GM12891 (cell line): ENCODE results near the gene EPB41.

Experiments
- DNase-seq: peaks from one replicate; pipeline ENCODE4 v3.0.0; 2011; ENCODE audit warnings: low spot score; ENCODE audit not compliant: insufficient read length
- FAIRE-seq: peaks from 2 replicates; lab custom pipeline; 2011; peaks lifted over from hg19 to GRCh38; lab: Jason Lieb, UNC
- PAX5 ChIP-seq: IDR thresholded peaks from 2 replicates; pipeline ENCODE4 v1.6.1; 2011; ENCODE audit warnings: low read length, moderate library complexity, mild to moderate bottlenecking; ENCODE audit not compliant: insufficient read depth, severe bottlenecking
- POLR2A ChIP-seq: IDR thresholded peaks from 2 replicates; pipeline ENCODE4 v1.6.1; 2011; ENCODE audit warnings: low read depth, low read length, control low read depth
- POLR2AphosphoS5 ChIP-seq: IDR thresholded peaks from 2 replicates; pipeline ENCODE4 v1.6.1; 2011; ENCODE audit warnings: low read depth, low read length, control low read depth
- POU2F2 ChIP-seq: IDR thresholded peaks from 2 replicates; pipeline ENCODE4 v1.6.1; 2011; ENCODE audit warnings: low read depth, mild to moderate bottlenecking, control low read depth, low read length, moderate library complexity
- SPI1 ChIP-seq: IDR thresholded peaks from 2 replicates; pipeline ENCODE4 v1.6.1; 2011; ENCODE audit warnings: low read depth, low read length, control low read depth
- TAF1 ChIP-seq: IDR thresholded peaks from 2 replicates; pipeline ENCODE4 v1.6.1; 2011; ENCODE audit warnings: low read depth, low read length, control low read depth

The EPB41 gene

DNA sequence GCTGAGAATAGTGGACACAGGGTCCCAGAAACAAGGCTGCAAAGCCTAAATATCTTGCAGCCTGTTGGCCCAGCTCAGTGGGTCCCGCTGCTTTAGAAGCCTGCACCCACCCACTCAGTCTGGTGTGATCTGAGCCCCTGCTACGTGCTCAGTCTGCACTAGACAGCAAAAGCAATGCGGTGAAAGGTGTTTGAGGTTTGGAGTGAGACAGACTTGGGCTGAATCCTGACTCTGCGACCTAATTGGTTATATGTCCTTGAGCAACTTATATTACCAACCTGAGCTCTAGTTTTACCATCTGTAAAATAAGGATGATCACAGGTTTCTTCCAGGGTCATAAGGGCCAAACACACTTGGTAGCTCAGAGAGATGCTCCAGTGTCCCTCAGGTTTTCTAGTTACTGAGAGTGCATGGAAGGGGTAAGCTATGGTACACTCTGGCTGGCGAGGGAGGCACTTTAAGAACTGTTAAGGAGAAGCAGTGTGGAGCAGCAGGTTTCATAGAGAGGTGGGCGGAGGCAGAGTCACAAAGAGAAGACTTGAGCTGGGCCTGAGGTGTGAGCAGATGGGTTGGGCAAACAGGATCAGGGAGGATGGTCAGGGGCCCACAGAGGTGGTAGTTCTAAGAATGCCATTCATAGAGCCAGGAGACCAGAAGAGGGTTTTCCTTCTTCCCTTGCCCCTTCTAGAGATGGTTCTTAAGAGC is 199.2 kb downstream of the EPB41 start:
- DNase-seq, result no peak
- TF ChIP-seq SPI1 (no peak), TAF1 (no peak), POLR2AphosphoS5 (no peak), POLR2A (no peak), PAX5 (no peak), POU2F2 (no peak)
- FAIRE-seq, result no peak

GRCh38 chr1:29114654-29115053 is 200.3 kb downstream of the EPB41 start:
- DNase-seq (no peak), FAIRE-seq (no peak)
- TF ChIP-seq POLR2A, result no peak
- no peak for TF ChIP-seq SPI1
- no peak for TF ChIP-seq POLR2AphosphoS5
- no peak for TF ChIP-seq PAX5
- TF ChIP-seq POU2F2, result no peak
- no peak for TF ChIP-seq TAF1

DNA sequence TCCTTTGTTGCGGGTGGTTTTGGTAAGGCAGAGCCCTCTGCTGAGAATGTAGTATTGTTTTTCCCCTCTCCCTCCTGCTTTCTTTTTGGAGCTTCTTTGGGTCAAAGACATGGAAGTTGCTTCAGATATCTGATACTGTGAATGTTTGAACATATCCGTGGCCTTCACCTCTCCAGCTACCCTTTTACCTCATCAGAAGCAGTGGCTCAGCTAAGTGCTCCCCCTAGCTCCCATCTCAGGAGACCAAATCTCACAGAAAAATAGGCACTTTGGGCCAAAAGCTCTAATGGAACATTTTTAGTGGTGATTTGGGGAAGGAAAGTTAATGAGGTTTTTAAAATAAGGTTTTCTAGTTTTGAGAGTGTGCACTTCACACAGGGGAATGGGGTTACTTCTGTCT is 203.0 kb downstream of the EPB41 start:
- no peak for TF ChIP-seq POU2F2
- no peak for TF ChIP-seq POLR2A
- no peak for TF ChIP-seq SPI1
- TF ChIP-seq TAF1, result no peak
- TF ChIP-seq PAX5, result no peak
- TF ChIP-seq POLR2AphosphoS5, result no peak
- DNase-seq (no peak), FAIRE-seq (no peak)

GRCh38 chr1:29119121-29119929 is 205.0 kb downstream of the EPB41 start:
- no peak for FAIRE-seq
- no peak for TF ChIP-seq TAF1
- TF ChIP-seq POU2F2, result no peak
- no peak for TF ChIP-seq POLR2AphosphoS5
- no peak for DNase-seq

- TF ChIP-seq POU2F2 (no peak), POLR2A (no peak), TAF1 (no peak), SPI1 (no peak), PAX5 (no peak), POLR2AphosphoS5 (no peak)
- DNase-seq (no peak), FAIRE-seq (no peak)
Measured at GRCh38 chr1:29120367-29120766, 206.0 kb downstream of the EPB41 start.

GRCh38 chr1:29120947-29121485 is 206.6 kb downstream of the EPB41 start:
- peak; percentile 77 for FAIRE-seq
- DNase-seq, result peak; percentile 82
- TF ChIP-seq POU2F2, result no peak

DNA sequence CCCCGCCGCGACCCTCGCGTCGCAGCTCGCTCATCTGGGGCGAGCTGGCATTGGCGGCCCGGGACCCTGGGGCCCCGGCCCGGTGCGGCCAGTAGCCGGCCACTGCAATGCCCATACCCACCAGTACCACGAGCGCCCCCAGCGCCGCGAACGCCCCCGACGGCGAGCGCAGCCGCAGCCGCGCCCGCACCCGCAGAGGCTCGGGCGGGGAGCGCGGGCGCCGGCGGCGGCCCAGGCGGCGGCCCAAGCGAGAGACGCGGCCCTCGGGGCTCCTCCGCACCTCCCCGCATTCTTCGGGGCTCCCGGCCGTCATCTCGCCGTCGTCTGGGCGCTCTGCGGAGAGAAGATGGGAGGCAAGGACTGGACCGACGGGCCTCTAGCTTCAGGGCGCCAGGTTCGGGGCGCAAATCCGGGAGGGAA is 207.2 kb downstream of the EPB41 start:
- FAIRE-seq, result no peak
- TF ChIP-seq PAX5, result no peak
- TF ChIP-seq SPI1, result no peak
- TF ChIP-seq POLR2A, result no peak
- TF ChIP-seq TAF1, result no peak
- no peak for TF ChIP-seq POLR2AphosphoS5
- no peak for TF ChIP-seq POU2F2
- no peak for DNase-seq

DNA sequence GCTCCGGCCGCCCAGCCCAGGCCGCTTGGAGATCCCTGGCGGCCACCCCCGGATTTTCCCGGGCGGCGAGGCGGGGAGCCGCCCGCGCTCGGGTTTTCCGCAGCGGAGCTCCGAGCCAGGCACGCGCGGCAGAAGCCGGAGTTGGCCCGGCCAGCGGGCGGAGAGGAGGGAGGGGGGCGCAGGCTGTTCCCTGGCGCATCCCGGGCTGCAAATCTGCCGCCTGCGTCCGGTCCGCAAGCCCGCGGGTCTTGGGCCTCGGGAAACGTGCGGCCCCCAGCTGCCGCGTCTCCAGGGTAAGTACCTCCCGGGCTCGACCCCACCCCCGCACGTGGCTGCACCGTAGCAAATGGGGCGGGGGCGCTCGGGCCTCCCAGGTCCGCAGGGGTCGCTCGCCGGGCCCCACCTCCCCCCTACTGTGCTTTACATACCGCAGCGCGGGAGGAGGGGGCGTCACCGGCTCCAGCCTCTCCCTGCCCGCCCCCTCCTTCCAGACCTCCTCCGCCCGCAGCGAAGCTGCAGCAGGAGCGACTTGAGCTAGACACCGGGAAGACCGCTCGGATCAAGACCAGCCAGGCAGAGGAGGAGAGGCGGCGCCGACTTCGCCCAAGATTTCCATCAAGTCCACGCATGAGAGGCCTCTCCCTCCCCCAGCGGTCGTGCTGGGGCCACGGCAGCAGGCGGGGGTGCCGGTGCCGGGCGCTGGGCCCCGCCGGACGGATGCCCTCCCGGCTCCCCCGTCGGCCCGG is 207.7 kb downstream of the EPB41 start:
- TF ChIP-seq PAX5 (no peak), POLR2A (no peak), POU2F2 (no peak), POLR2AphosphoS5 (no peak), SPI1 (no peak), TAF1 (no peak)
- FAIRE-seq (no peak), DNase-seq (no peak)

DNA sequence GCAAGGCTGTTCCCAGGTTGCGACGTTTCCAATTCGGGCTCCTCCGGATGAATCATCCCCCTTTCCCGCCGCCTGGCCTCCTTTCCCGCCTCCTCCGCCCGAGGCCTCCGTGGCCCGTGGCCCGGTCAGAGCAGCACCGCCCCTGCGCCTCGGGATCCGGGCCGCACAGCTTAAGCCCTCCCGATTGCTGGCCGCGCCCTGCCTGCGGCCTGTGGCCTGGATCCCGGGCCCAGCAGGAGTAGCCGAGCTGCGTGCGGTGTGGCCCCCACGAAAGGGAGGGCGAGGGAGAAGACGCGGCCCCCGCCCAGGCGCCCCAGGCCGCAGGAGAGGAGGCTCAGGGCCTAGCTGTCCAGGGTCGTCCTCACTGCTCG is 208.3 kb downstream of the EPB41 start:
- TF ChIP-seq SPI1 (no peak), PAX5 (no peak), POLR2AphosphoS5 (no peak), POU2F2 (no peak), TAF1 (no peak), POLR2A (no peak)
- FAIRE-seq (no peak), DNase-seq (no peak)
